ENCODE data around the gene NCAM1. TPM values are rescaled to one million over a fixed set of nuclear protein-coding genes. Genes with fewer than 3 reads are reported as not detected.

The NCAM1 gene
- total RNA-seq, 1 experiment from 2014 or later = 5.9 TPM

GRCh38 chr11:113106507-113106906, 145.3 kb downstream of the NCAM1 start:
- no peak overlapping the region for H3K27ac Mint-ChIP-seq

More at GRCh38 chr11:113106507-113106906, 145.3 kb downstream of the NCAM1 start:
- TF ChIP-seq ZNF281 (CRISPR knock-in tag; IDR thresholded peaks at IDR 0.05) = no peak
- no peak for TF ChIP-seq GABPB1 (CRISPR knock-in tag; IDR thresholded peaks at IDR 0.05)
- no peak for TF ChIP-seq TCF7 (CRISPR knock-in tag; IDR thresholded peaks at IDR 0.05; ENCODE audit: low read depth)
- TF ChIP-seq SMAD3 (CRISPR knock-in tag; IDR thresholded peaks at IDR 0.05; ENCODE audit: borderline replicate concordance) = no peak
- no peak for TF ChIP-seq ATF6 (CRISPR knock-in tag; IDR thresholded peaks at IDR 0.05)
- TF ChIP-seq FOXK1 (CRISPR knock-in tag; IDR thresholded peaks at IDR 0.05) = no peak
- TF ChIP-seq IRF1 (CRISPR knock-in tag; IDR thresholded peaks at IDR 0.05) = no peak
- no peak for TF ChIP-seq MLX (CRISPR knock-in tag; IDR thresholded peaks at IDR 0.05)
- TF ChIP-seq ZSCAN18 (CRISPR knock-in tag; IDR thresholded peaks at IDR 0.05) = no peak
- no peak for TF ChIP-seq ZBTB43 (CRISPR knock-in tag; IDR thresholded peaks at IDR 0.05)
- TF ChIP-seq EMX1 (CRISPR knock-in tag; IDR thresholded peaks at IDR 0.05) = no peak
- TF ChIP-seq IRF2 (CRISPR knock-in tag; IDR thresholded peaks at IDR 0.05; ENCODE audit: borderline replicate concordance, low read depth) = no peak
- no peak for TF ChIP-seq ZNF425 (CRISPR knock-in tag; conservative IDR thresholded peaks at IDR 0.05)
- no peaks in the 10 kb centered on the region for H3K27me3 Mint-ChIP-seq (ENCODE audit: low read depth)
- no peaks in the 10 kb centered on the region for H3K9me3 Mint-ChIP-seq
- ATAC-seq (no peak), DNase-seq (ENCODE audit: low spot score) (no peak)
- H3K36me3 Mint-ChIP-seq = no peaks in the 10 kb centered on the region
- CTCF ChIA-PET = no interaction called here
- no peak overlapping the region for H3K4me3 Mint-ChIP-seq
- POLR2A ChIA-PET = no interaction called here
- peaks cover 15% of the 10 kb centered on the region for H3K4me1 Mint-ChIP-seq
